NCI-H2171 (cell line): ENCODE results near the gene RNF113B.
A peak's percentile ranks its signal among the peaks of the same experiment; 100 is the strongest.

ENCODE experiments used
- DNase-seq: peaks from one replicate; lab custom pipeline; 2025; lab: John Stamatoyannopoulos, UW

RNF113B gene

GRCh38 chr13:98203646-98204326 is 26.7 kb upstream of the RNF113B start:
- DNase-seq, result no peak

- peak; percentile 20 for DNase-seq
These were observed 24.9 kb upstream of the RNF113B start for GRCh38 chr13:98201984-98202383.

- no peak for DNase-seq
These were observed 24.1 kb upstream of the RNF113B start for GRCh38 chr13:98201189-98201588.

- no peak for DNase-seq
These were observed 23.3 kb upstream of the RNF113B start for GRCh38 chr13:98200211-98200878.

- no peak for DNase-seq
These were observed 22.4 kb upstream of the RNF113B start for GRCh38 chr13:98199480-98199879.

GRCh38 chr13:98198683-98199082 is 21.6 kb upstream of the RNF113B start:
- DNase-seq, result no peak

- DNase-seq, result no peak
These were observed 18.2 kb upstream of the RNF113B start for GRCh38 chr13:98195054-98195791.

- DNase-seq, result no peak
These were observed 14.9 kb upstream of the RNF113B start for GRCh38 chr13:98192008-98192407.

- no peak for DNase-seq
These were observed 13.9 kb upstream of the RNF113B start for GRCh38 chr13:98190889-98191444.

- DNase-seq, result no peak
These were observed 12.9 kb upstream of the RNF113B start for GRCh38 chr13:98189841-98190505.

- DNase-seq, result no peak
These were observed 11.6 kb upstream of the RNF113B start for GRCh38 chr13:98188544-98189166.

GRCh38 chr13:98187965-98188261 is 10.8 kb upstream of the RNF113B start:
- no peak for DNase-seq

GRCh38 chr13:98187155-98187964 is 10.3 kb upstream of the RNF113B start:
- peak; percentile 43 for DNase-seq

GRCh38 chr13:98184792-98185191 is 7.7 kb upstream of the RNF113B start:
- no peak for DNase-seq

- DNase-seq, result no peak
These were observed 5.5 kb upstream of the RNF113B start for GRCh38 chr13:98182589-98182988.

GRCh38 chr13:98182153-98182552 is 5.1 kb upstream of the RNF113B start:
- no peak for DNase-seq

GRCh38 chr13:98181111-98181815 is 4.2 kb upstream of the RNF113B start:
- DNase-seq, result no peak

GRCh38 chr13:98180092-98180491 is 3.0 kb upstream of the RNF113B start:
- DNase-seq, result no peak

- no peak for DNase-seq
These were observed 1.2 kb downstream of the RNF113B start for GRCh38 chr13:98175823-98176222.

- DNase-seq, result no peak
These were observed 2.0 kb downstream of the RNF113B start for GRCh38 chr13:98175043-98175442.
